Suprapubic skin (tissue), 4 donors: ENCODE measurements around the gene GSG1L. TPM values are rescaled to one million over a fixed set of nuclear protein-coding genes. Genes with fewer than 3 reads are reported as not detected.

ENCODE experiments used
- DNase-seq, 2 donors: peaks; one replicate each; pipeline ENCODE4 v3.0.0-alpha.2; 2019; ENCODE audit warnings: low spot score in 2 of 2
- H3K27ac ChIP-seq: fragments of 200-600 bp; sonication (generic); one replicate; pipeline ENCODE4 v1.5.1; 2019
- H3K27me3 ChIP-seq: fragments of 200-600 bp; sonication (generic); one replicate; pipeline ENCODE4 v1.5.1; 2019
- H3K36me3 ChIP-seq: fragments of 200-600 bp; sonication (generic); one replicate; pipeline ENCODE4 v1.5.1; 2019
- H3K4me1 ChIP-seq: fragments of 200-600 bp; sonication (generic); one replicate; pipeline ENCODE4 v1.5.1; 2019
- H3K4me3 ChIP-seq: fragments of 200-600 bp; sonication (generic); one replicate; pipeline ENCODE4 v1.5.1; 2019; ENCODE audit warnings: mild to moderate bottlenecking
- H3K9me3 ChIP-seq: fragments of 200-600 bp; sonication (generic); one replicate; pipeline ENCODE4 v1.5.1; 2019
- EP300 ChIP-seq: sonication (generic); formaldehyde crosslinking; IDR thresholded peaks from one replicate; pipeline ENCODE4 v1.6.1; 2017; ENCODE audit warnings: antibody characterized with exemption
- POLR2A ChIP-seq, 2 donors: fragments of 450-650 bp; IDR thresholded peaks; one replicate each; pipeline ENCODE4 v1.6.1; 2017; ENCODE audit warnings: antibody characterized with exemption in 2 of 2, mild to moderate bottlenecking in 2 of 2, moderate library complexity in 2 of 2
- POLR2AphosphoS5 ChIP-seq, 3 donors: sonication (generic); formaldehyde crosslinking; IDR thresholded peaks; one replicate each; pipeline ENCODE4 v1.6.1; 2017; ENCODE audit warnings: antibody characterized with exemption in 3 of 3
- whole genome bisulfite sequencing: methylation state at CpG from one replicate; pipeline ENCODE4 v1.1.5; 2018; 5-methylcytosine and 5-hydroxymethylcytosine counted together
- total RNA-seq, 4 donors: library from RNA; depleted of rRNA; stranded (reverse); fragments of >200 nt; gene quantifications; one replicate each; pipeline ENCODE4 v1.1.0, GENCODE V29; 2016
- TF ChIP-seq, protein P1 (sequence below), 2 donors: fragments of 200-600 bp in 1 of 2; fragments of 450-650 bp in 1 of 2; sonication (generic) in 1 of 2; IDR thresholded peaks; one replicate each; pipeline ENCODE4 v1.5.1; 2016 to 2019; ENCODE audit warnings: antibody characterized with exemption in 2 of 2, mild to moderate bottlenecking in 1 of 2, moderate library complexity in 1 of 2

GSG1L gene
- total RNA-seq, 4 donors from 2014 or later, result 0.64 to 1.7 TPM; not detected in 2

DNA sequence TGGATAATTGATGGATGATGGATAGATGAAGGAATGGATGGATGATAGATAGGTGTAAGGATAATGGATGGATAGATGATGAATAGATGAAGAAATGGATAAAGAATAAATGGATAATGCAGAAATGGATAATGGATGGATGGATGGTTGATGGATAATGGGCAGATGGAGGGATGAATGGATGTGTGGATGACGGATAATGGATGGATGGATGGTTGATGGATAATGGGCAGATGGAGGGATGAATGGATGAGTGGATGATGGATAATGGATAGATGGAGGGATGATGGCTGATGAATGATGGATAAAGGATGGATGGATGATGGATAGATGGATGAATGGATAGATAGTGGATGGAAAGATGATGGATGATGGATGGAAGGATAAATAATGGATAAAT, 274.4 kb downstream of the GSG1L start:
- Histone ChIP-seq H3K9me3 (no peaks in the 10 kb centered on the region), H3K4me1 (peaks cover 3% of the 10 kb centered on the region), H3K27me3 (no peaks in the 10 kb centered on the region), H3K4me3 (no peak overlapping the region), H3K36me3 (no peaks in the 10 kb centered on the region), H3K27ac (no peak overlapping the region)
- WGBS, result 96% methylated on average over 1 of the region's 1 CpG
- TF ChIP-seq, protein P1, sequence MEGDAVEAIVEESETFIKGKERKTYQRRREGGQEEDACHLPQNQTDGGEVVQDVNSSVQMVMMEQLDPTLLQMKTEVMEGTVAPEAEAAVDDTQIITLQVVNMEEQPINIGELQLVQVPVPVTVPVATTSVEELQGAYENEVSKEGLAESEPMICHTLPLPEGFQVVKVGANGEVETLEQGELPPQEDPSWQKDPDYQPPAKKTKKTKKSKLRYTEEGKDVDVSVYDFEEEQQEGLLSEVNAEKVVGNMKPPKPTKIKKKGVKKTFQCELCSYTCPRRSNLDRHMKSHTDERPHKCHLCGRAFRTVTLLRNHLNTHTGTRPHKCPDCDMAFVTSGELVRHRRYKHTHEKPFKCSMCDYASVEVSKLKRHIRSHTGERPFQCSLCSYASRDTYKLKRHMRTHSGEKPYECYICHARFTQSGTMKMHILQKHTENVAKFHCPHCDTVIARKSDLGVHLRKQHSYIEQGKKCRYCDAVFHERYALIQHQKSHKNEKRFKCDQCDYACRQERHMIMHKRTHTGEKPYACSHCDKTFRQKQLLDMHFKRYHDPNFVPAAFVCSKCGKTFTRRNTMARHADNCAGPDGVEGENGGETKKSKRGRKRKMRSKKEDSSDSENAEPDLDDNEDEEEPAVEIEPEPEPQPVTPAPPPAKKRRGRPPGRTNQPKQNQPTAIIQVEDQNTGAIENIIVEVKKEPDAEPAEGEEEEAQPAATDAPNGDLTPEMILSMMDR (IDR thresholded peaks at IDR 0.05), result no peak
- TF ChIP-seq POLR2A (IDR thresholded peaks at IDR 0.05) (no peak), POLR2AphosphoS5 (IDR thresholded peaks at IDR 0.05) (no peak), EP300 (no peak)
- no peak for DNase-seq

DNA sequence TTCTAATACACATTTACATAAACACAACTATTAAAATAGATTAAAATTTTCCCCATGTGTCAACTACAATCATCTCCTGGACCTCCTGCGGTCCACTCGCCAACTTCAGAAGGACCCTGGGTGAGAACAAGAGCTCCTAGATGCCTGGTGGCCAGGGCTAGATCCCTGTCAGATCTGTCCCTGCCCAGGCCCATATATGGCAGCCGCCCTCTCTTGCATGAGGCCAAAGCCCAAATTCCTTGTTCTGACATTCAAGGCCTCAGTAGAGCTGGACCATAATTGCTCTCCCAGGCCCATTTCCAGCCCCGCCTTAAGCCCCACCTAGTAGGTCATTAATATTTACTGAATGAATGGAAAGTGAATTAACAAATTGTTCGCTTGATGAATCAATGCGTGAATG, 275.8 kb downstream of the GSG1L start:
- TF ChIP-seq, protein P1 (IDR thresholded peaks at IDR 0.05), result no peak
- no peak for TF ChIP-seq POLR2A (IDR thresholded peaks at IDR 0.05)
- no peak for TF ChIP-seq POLR2AphosphoS5 (IDR thresholded peaks at IDR 0.05)
- no peak for TF ChIP-seq EP300
- H3K27ac ChIP-seq, result no peak overlapping the region

DNA sequence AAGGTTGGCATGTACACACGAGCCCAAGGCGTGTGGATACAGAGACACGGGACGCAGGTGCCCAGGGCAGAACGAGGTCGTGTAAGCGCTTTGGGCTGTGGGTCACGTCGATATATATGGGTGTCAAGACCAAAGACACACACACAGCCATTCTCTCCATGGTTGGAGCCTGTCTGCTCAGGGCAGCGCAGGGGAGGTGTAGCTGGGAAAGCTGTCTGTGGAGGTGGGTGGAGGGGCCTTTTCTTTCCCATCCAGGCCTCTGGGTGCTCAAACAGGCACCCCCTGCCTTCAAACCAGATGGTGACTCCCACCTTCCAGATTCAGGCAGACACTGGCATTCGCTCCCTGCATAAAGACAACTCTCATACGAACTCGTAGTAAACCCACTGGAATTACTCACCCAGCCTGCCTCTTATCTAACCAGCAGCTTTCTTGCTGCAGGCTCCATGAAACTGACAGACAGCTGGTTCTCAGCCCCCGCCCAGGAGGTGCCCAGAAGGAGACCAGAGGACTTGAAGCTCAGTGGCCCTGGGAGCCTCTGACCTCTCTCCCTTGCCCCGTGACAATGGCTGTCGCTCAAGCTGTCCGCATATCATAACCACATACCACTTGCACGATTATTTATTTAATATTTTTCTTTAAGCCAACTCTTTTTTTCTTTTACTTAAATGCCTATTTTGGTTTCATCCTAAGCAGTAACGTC, 276.4 kb downstream of the GSG1L start:
- H3K27ac ChIP-seq, result no peak overlapping the region
- no peak for DNase-seq
- H3K4me3 ChIP-seq, result no peak overlapping the region
- WGBS, result 65% methylated on average over 17 of the region's 19 CpGs
- no peaks in the 10 kb centered on the region for H3K9me3 ChIP-seq
- H3K36me3 ChIP-seq, result no peaks in the 10 kb centered on the region
- TF ChIP-seq, protein P1 (IDR thresholded peaks at IDR 0.05), result no peak
- TF ChIP-seq EP300 (no peak), POLR2A (IDR thresholded peaks at IDR 0.05) (no peak), POLR2AphosphoS5 (IDR thresholded peaks at IDR 0.05) (no peak)
- no peaks in the 10 kb centered on the region for H3K27me3 ChIP-seq
- no peaks in the 10 kb centered on the region for H3K4me1 ChIP-seq

More for the DNA sequence above, 275.8 kb downstream of the GSG1L start:
- DNase-seq, result no peak
- Histone ChIP-seq H3K4me1 (no peaks in the 10 kb centered on the region), H3K36me3 (no peaks in the 10 kb centered on the region), H3K9me3 (no peaks in the 10 kb centered on the region), H3K4me3 (no peak overlapping the region), H3K27me3 (no peaks in the 10 kb centered on the region)
- WGBS, result 89% methylated on average over 6 of the region's 6 CpGs

DNA sequence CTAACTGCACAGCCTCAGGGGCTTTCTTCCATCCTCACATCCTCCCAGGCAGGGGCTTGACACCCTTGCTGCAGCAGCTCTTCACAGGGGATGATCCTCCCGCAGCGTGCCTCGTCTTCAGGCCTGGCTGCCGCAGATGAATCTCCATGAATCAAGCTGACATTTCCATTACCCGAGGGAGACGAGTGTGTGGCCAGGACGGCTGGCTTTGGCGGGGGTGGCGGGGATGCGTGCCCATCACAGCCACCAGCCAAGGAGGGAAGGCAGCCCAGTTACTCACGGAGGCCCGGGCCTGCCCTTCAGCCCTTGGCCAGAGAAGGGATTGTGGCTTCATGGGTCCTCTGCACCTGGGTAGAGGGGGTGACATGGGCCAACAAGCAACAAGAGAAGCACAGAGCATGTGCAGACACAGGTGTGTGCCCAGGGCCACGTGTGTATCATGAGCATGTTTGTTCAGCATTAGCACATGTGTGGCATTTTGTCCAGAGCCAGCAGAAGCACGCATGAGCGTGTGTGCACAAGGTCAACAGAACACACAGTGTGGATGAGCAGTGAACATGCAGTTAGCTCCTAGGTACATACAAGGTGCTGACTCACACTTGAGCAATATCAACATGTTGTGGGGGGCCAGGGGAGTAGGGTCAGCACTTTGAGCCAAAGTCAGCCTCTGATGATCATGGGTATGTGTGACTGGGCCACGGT, 277.1 kb downstream of the GSG1L start:
- Histone ChIP-seq H3K27me3 (no peaks in the 10 kb centered on the region), H3K4me1 (no peaks in the 10 kb centered on the region), H3K9me3 (no peaks in the 10 kb centered on the region), H3K36me3 (no peaks in the 10 kb centered on the region), H3K27ac (no peak overlapping the region), H3K4me3 (no peak overlapping the region)
- no peak for DNase-seq
- TF ChIP-seq, protein P1 (IDR thresholded peaks at IDR 0.05), result no peak
- no peak for TF ChIP-seq EP300
- TF ChIP-seq POLR2AphosphoS5 (IDR thresholded peaks at IDR 0.05), result no peak
- no peak for TF ChIP-seq POLR2A (IDR thresholded peaks at IDR 0.05)
- 46% methylated on average over 5 of the region's 16 CpGs for WGBS

DNA sequence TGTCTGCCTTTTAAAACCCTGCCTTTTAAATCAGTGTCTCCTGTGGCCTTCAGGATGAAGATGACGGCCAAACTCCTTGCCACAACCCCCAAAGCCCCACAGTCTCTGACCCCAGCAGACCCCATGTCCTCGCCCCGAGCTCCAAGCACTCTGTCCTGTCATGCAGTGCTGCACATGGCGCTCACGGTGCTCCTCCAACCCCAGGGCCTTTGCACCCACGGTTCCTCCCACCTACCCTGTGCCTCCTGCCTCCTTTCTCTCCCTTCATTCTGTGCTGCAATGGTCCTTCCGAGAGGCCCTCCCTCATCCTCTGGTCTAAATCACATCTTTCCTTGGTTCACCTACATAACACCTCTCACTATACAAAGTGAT, 278.2 kb downstream of the GSG1L start:
- Histone ChIP-seq H3K27ac (no peak overlapping the region), H3K27me3 (no peaks in the 10 kb centered on the region), H3K4me1 (peaks cover 3% of the 10 kb centered on the region), H3K4me3 (no peak overlapping the region), H3K36me3 (no peaks in the 10 kb centered on the region), H3K9me3 (no peaks in the 10 kb centered on the region)
- TF ChIP-seq POLR2AphosphoS5 (IDR thresholded peaks at IDR 0.05) (no peak), POLR2A (IDR thresholded peaks at IDR 0.05) (no peak), EP300 (no peak)
- TF ChIP-seq, protein P1 (IDR thresholded peaks at IDR 0.05), result no peak
- DNase-seq, result no peak
- 88% methylated on average over 7 of the region's 7 CpGs for WGBS
